ENCODE results near the gene TOR2A.
"Not testable (repeated sequence)": the region's sequence is repeated elsewhere in the genome, so short reads cannot be mapped to it uniquely, and the experiment has no call there.

The TOR2A gene

GRCh38 chr9:127734747-127735529 is at the start of gene TOR2A:
TOR2A (minus strand) TSS chr9:127735294; CDS start chr9:127735270, 24 bp downstream.
- DNase-seq (ENCODE audit: low read depth in 2 of 2) = peak; percentile 97 to 98

GRCh38 chr9:127783111-127784008 is 48.3 kb upstream of the TOR2A start:
- DNase-seq (ENCODE audit: low read depth in 2 of 2) = peak in 1 of 2 donors; percentile 59

GRCh38 chr9:127781806-127782205 is 46.7 kb upstream of the TOR2A start:
- DNase-seq (ENCODE audit: low read depth in 2 of 2) = no peak

DNA sequence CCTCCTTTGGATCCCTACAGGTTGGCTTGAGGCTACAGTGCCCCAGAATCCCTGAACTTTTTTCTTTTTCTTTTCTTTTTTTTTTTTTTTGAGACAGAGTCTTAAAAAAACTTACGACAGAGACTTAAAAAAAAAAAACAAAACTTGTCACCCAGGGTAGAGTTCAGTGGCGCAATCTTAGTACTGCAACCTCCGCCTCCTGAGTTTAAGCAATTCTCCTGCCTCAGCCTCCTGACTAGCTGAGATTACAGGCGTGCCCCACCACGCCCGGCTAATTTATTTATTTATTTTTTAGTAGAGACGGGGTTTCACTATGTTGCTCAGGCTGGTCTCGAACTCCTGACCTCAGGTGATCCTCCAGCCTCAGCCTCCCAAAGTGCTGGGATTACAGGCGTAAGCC is 45.8 kb upstream of the TOR2A start:
- not testable (repeated sequence) for DNase-seq (ENCODE audit: low read depth in 2 of 2)

GRCh38 chr9:127780126-127780885 is 45.2 kb upstream of the TOR2A start:
- no peak for DNase-seq (ENCODE audit: low read depth in 2 of 2)

- DNase-seq (ENCODE audit: low read depth in 2 of 2) = peak; percentile 58
Measured at GRCh38 chr9:127779136-127779981, 44.3 kb upstream of the TOR2A start.

DNA sequence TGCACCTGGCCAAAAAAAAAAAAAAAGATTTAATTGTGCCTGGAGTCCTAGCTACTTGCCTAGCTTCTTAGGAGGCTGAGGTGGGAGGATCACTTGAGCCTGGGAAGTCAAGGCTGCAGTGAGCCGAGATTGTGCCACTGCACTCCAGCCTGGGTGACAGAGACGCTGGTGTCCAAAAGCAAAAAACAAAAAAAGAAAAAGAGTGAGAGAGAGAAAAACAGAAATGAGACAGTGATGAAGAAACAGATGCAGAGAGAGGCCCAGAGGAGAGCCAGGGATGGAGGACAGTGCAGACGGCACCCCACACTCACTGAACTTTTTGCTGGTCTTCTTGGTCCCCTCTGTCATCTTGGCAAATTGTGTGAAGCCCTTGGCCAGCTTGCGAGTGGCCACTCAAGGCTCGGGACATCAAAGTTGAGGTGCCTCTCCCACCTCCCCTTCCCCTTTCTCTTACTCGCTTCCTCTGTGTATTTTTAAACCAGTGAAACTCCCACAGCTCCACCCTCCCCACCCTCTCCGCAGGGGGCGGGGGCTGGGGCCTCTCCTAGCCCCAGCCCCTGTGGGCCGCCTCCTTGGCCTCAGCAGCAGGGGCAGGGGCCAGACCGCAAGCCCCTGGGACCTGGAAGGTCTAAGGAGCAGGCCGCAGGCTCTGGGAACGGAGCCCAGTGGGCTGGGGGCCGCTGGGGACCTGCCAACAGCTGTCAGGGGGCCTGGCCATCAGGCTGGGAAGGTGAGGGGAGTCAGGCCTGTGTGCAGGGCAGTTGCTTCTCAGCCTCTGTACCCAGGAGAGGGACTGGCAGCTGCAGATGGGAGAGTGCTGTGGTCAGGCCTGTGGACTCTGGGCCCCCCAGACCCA is 43.4 kb upstream of the TOR2A start, which contains the start of gene SH2D3C:
Gene SH2D3C (minus strand): TSS at position 387 of the 856 bp plus-strand sequence. CDS start 39 bp downstream, at position 348.
- DNase-seq (ENCODE audit: low read depth in 2 of 2) = no peak

GRCh38 chr9:127777368-127777980 is 42.4 kb upstream of the TOR2A start:
- no peak for DNase-seq (ENCODE audit: low read depth in 2 of 2)

GRCh38 chr9:127776924-127777289 is 41.8 kb upstream of the TOR2A start:
- DNase-seq (ENCODE audit: low read depth in 2 of 2) = no peak

GRCh38 chr9:127776195-127776923 is 41.3 kb upstream of the TOR2A start:
- DNase-seq (ENCODE audit: low read depth in 2 of 2) = peak; percentile 61 to 75

GRCh38 chr9:127773981-127774380 is 38.9 kb upstream of the TOR2A start:
- DNase-seq (ENCODE audit: low read depth in 2 of 2) = no peak

DNA sequence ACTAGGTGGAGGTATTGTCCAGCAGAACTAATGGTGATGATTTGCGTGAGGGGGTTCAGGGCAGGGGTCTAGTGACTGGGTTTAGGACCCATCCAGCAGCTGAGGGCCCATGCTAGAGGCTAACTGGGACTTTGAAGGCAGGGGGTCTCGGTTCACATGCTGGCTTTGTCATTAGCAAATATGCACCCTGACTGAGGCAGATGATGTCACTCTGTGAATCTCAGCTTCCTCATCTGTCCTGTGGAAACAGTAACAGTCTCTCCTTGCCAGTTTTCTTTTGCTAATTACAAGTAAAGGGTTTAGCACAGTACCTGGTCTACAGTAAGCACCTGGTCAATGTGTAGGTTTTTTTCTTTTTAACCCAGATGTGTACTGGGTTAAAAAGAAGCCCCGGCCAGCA is 38.2 kb upstream of the TOR2A start:
- DNase-seq (ENCODE audit: low read depth in 2 of 2) = no peak

DNA sequence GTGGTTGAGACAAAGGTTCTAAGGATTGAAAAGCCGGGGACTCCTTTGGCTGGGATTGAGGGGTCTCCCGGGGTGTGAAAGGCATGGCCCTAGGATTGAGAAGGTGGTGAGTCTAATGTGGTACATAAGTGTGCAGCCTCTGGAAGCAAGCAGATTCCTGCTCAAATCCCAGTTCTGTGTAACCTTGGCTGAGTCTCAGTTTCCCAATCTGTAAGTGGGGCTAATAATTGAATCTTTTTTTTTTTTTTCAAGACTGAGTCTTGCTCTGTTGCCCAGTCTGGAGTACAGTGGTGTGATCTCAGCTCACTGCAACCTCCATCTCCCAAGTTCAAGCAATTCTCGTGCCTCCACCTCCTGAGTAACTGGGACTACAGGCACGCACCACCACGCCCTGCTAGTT is 37.5 kb upstream of the TOR2A start:
- no peak for DNase-seq (ENCODE audit: low read depth in 2 of 2)

GRCh38 chr9:127771570-127772189 is 36.6 kb upstream of the TOR2A start:
- DNase-seq (ENCODE audit: low read depth in 2 of 2) = no peak

DNA sequence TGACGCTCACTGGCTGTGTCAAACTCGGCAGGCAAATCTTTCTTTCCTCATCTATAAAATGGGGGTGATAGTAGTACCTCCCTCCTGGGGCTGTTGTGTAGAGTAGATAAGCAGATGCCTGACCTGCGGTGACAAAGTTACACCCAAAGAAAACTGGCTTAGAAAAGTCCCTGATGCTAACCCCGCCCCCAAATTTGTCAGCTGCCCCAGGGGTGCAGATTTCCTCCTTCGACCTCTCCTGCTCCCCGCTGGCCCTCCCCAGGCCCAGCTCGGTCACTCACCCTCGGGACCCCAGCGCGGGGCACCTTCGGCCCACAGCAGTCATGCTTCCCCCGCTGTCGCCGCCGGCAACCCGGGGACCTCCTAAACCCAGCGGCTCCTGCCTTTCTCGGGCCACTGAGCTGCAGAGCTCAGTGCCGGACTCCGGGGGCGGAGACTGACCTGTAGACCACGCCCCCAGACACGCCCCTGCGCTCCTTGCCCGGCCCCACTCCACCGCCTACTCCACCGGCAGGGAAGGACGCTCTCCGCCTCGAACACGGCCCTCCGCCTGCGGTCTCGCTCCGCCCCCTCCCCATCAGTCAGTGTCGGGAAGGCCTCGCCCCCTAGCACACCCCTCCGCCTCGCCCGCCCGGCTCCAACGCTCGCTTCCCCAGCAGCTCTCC is 35.9 kb upstream of the TOR2A start:
- peak; percentile 97 for DNase-seq (ENCODE audit: low read depth in 2 of 2)

GRCh38 chr9:127770583-127770904 is 35.5 kb upstream of the TOR2A start:
- DNase-seq (ENCODE audit: low read depth in 2 of 2) = no peak

DNA sequence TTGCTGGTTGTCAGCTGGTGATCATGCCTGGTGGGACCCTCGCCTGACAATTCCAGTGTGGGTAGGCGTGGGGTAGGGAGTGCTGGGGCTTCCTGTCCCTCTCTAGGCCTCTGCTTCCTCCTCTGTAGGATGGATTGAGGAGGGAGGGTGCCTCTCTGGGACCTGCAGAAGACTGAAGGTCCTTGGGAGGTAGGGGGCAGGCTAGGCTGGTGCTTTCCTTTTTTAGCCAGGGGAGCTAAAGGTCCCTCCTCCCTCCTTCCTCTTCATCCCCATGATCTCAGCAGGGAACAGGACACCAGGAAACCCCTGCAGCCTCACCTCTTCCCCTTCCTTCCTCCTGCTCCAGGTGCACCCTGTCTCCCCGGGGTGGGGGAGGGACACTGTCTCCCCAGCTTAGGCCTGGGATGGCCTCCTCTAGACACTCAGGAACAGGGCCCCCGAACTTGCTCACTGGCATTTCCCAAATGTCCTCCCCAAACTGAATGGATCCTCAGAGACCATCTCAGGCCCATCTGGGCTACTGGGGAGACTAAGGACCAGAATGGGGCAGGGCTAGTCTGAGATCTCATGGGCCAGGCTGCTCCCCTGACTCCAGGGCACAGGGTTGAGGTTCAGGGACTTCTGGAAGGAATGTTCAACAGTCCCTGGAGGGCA is 35.0 kb upstream of the TOR2A start:
- DNase-seq (ENCODE audit: low read depth in 2 of 2) = no peak

- no peak for DNase-seq (ENCODE audit: low read depth in 2 of 2)
Measured at GRCh38 chr9:127769101-127769500, 34.0 kb upstream of the TOR2A start.

All from stimulated activated CD4-positive, alpha-beta T cell treated with anti-CD3 and anti-CD28 coated beads, Interleukin-15, amount 100 ng/mL, for 48 hours (primary cell).